Osteocyte (in vitro differentiated cells): ENCODE measurements around the gene PRDM16. TPM values are rescaled to one million over a fixed set of nuclear protein-coding genes. Genes with fewer than 3 reads are reported as not detected.

Experiments
- DNase-seq: peaks from one replicate; pipeline ENCODE4 v3.0.0; 2021; ENCODE audit warnings: mixed read lengths; ENCODE audit not compliant: unreplicated experiment; ENCODE audit errors: extremely low spot score
- H3K27ac Mint-ChIP-seq: one replicate; pipeline ENCODE4 v1.8.0; 2021; ENCODE audit warnings: mild to moderate bottlenecking, mixed read lengths; ENCODE audit not compliant: unreplicated experiment
- H3K27me3 Mint-ChIP-seq: one replicate; pipeline ENCODE4 v1.8.0; 2021; ENCODE audit warnings: mixed read lengths; ENCODE audit not compliant: unreplicated experiment
- H3K36me3 Mint-ChIP-seq: one replicate; pipeline ENCODE4 v1.8.0; 2021; ENCODE audit warnings: mixed read lengths; ENCODE audit not compliant: unreplicated experiment
- H3K4me1 Mint-ChIP-seq: one replicate; pipeline ENCODE4 v1.8.0; 2021; ENCODE audit warnings: mixed read lengths; ENCODE audit not compliant: unreplicated experiment
- H3K4me3 Mint-ChIP-seq: one replicate; pipeline ENCODE4 v1.8.0; 2021; ENCODE audit warnings: mild to moderate bottlenecking, moderate library complexity, mixed read lengths; ENCODE audit not compliant: unreplicated experiment
- H3K9me3 Mint-ChIP-seq: one replicate; pipeline ENCODE4 v1.8.0; 2021; ENCODE audit warnings: mixed read lengths; ENCODE audit not compliant: unreplicated experiment
- total RNA-seq: library from RNA; stranded (reverse); gene quantifications from 2 replicates; pipeline ENCODE4 v1.2.1, GENCODE V29; 2021
- TF ChIP-seq, protein P1 (sequence below): fragments of 200-600 bp; sonication (generic); IDR thresholded peaks from 2 replicates; pipeline ENCODE4 v1.5.0; 2021; ENCODE audit warnings: antibody characterized with exemption, mild to moderate bottlenecking, moderate library complexity

PRDM16 gene
- total RNA-seq, 1 donor from 2014 or later = 7.1 TPM

DNA sequence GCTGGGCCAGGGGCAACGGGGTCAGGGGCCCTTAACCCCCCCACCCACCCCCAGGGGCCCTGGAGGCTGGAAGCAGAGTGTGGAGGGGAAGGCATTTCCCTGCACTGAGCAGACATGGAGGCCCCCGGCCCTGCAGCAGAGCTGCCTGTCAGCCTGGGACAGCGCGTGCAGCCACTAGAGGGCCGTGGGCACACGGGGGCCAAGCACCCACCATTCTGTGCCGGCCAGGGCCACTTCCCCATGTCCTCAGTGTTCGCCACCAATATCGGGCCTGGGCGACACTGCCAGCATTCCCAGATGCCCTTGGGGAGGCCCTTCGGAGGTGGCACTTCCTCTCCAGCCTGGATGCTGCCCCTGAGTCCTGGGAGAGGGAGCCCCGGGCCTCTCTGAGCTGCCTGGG lies 362.3 kb downstream of the PRDM16 start:
- Mint-ChIP-seq H3K27me3 (no peaks in the 10 kb centered on the region), H3K27ac (no peak overlapping the region), H3K4me1 (peaks cover 3% of the 10 kb centered on the region), H3K36me3 (no peaks in the 10 kb centered on the region), H3K4me3 (no peak overlapping the region), H3K9me3 (no peaks in the 10 kb centered on the region)
- TF ChIP-seq, protein P1, sequence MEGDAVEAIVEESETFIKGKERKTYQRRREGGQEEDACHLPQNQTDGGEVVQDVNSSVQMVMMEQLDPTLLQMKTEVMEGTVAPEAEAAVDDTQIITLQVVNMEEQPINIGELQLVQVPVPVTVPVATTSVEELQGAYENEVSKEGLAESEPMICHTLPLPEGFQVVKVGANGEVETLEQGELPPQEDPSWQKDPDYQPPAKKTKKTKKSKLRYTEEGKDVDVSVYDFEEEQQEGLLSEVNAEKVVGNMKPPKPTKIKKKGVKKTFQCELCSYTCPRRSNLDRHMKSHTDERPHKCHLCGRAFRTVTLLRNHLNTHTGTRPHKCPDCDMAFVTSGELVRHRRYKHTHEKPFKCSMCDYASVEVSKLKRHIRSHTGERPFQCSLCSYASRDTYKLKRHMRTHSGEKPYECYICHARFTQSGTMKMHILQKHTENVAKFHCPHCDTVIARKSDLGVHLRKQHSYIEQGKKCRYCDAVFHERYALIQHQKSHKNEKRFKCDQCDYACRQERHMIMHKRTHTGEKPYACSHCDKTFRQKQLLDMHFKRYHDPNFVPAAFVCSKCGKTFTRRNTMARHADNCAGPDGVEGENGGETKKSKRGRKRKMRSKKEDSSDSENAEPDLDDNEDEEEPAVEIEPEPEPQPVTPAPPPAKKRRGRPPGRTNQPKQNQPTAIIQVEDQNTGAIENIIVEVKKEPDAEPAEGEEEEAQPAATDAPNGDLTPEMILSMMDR = peak; percentile 36
- no peak for DNase-seq

DNA sequence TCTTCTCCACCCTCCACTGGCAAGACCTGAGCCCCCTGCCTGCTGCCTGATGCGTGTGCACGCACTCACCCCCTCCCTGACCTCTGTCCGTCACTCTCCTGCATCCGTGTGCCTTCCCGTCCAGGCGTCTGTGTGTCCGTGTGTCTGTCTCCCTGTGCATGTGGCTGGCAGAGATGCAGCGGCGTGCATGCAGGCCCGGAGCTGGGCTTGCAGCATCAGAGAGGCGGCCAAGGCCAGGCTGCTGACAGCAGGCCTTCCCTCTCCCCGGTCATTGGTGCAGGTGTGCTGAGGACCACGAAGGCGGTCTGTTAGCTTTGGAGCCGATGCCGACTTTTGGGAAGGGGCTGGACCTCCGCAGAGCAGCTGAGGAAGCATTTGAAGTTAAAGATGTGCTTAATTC lies 362.7 kb downstream of the PRDM16 start:
- no peak overlapping the region for H3K4me3 Mint-ChIP-seq
- no peaks in the 10 kb centered on the region for H3K27me3 Mint-ChIP-seq

DNA sequence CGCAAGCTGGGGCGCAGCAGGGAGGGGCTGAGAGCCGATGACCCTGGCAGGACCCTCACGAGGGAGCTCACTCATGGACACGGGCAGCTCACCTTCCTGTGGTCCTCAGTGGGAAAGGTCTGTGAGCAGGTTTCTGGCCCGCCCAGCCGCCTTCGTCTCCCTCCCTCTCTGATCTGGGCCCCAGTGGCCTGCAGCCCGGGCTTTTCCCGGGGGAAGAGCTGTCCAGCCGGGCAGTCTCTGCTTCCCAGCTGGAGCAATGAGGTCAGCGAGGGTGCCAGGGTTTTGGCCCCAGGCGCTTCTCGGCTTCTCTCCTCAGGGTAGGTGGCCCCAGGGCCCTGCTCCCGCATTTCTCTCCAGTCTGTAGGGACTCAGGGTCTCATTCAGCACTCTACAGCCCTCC lies 363.3 kb downstream of the PRDM16 start:
- TF ChIP-seq, protein P1 = no peak
- no peaks in the 10 kb centered on the region for H3K36me3 Mint-ChIP-seq
- no peak overlapping the region for H3K4me3 Mint-ChIP-seq
- H3K27me3 Mint-ChIP-seq = no peaks in the 10 kb centered on the region
- H3K9me3 Mint-ChIP-seq = peaks cover under 1% of the 10 kb centered on the region
- peaks cover 3% of the 10 kb centered on the region for H3K4me1 Mint-ChIP-seq
- no peak for DNase-seq
- H3K27ac Mint-ChIP-seq = no peak overlapping the region

More for the DNA sequence above, 362.7 kb downstream of the PRDM16 start:
- Mint-ChIP-seq H3K9me3 (no peaks in the 10 kb centered on the region), H3K27ac (no peak overlapping the region), H3K4me1 (peaks cover 3% of the 10 kb centered on the region), H3K36me3 (no peaks in the 10 kb centered on the region)
- TF ChIP-seq, protein P1 = no peak
- no peak for DNase-seq

DNA sequence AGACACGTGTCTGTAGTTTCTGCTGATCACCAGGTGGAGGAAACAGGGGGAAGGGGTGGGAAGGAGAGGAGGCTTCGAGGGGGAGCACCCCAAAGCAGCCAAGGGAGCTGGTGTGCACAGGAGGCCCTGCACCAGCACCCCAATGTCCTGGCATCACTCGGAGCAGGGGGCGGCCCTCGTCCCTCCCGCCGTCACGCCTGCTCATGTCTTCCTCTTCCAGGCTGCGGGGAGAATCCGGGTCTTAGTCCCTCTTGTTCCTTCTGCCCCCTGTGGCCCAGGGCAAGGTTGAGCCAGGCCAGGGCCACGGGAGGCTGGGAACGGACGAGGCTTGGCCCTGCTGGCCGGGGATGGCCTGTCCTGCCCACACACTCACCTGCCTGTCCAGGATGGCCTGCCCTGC lies 364.1 kb downstream of the PRDM16 start:
- no peak overlapping the region for H3K27ac Mint-ChIP-seq
- TF ChIP-seq, protein P1 = no peak
- peaks cover 3% of the 10 kb centered on the region for H3K9me3 Mint-ChIP-seq
- peaks cover 3% of the 10 kb centered on the region for H3K4me1 Mint-ChIP-seq
- H3K4me3 Mint-ChIP-seq = no peak overlapping the region
- no peak for DNase-seq
- no peaks in the 10 kb centered on the region for H3K27me3 Mint-ChIP-seq
- no peaks in the 10 kb centered on the region for H3K36me3 Mint-ChIP-seq

DNA sequence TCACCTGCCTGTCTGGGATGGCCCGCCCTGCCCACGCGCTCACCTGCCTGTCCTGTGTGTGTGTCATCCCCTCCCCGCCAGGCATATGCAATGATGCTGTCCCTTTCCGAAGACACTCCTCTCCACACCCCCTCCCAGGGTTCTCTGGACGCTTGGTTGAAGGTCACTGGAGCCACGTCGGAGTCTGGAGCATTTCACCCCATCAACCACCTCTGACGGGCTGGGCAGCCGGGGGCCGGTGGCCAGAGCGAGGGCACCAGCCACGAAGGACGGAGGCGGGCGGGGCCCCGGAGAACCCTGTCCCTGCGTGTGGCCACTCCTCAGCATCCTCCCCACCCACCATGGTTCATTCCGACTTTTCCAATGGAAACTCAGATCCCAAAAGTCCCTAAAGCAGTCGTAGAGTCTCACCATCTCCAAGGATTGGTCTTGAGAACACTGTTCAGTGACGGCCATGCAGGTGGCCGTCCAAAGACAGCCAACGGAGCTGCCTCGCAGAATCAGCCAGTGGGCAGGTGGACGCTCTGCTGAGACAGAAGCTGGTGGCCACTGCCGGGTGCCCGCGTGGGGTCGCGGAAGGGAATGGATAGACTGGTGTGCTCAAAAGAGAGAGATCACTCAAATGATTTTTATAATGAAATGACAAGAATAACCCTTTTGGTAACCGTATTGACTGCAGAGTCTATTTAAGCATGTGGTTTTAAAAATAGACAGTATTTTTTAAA lies 364.8 kb downstream of the PRDM16 start:
- H3K27ac Mint-ChIP-seq = no peak overlapping the region
- peaks cover 3% of the 10 kb centered on the region for H3K9me3 Mint-ChIP-seq
- TF ChIP-seq, protein P1 = no peak
- peaks cover 3% of the 10 kb centered on the region for H3K4me1 Mint-ChIP-seq
- H3K27me3 Mint-ChIP-seq = no peaks in the 10 kb centered on the region
- no peak for DNase-seq
- no peak overlapping the region for H3K4me3 Mint-ChIP-seq
- no peaks in the 10 kb centered on the region for H3K36me3 Mint-ChIP-seq
